SK-N-SH treated with all-trans-retinoic acid at 6 μM for 48 hours (cell line): ENCODE measurements around the gene ZNF808.
"Not testable (repeated sequence)": the region's sequence is repeated elsewhere in the genome, so short reads cannot be mapped to it uniquely, and the experiment has no call there.

Experiments used
- GLIS3 ChIP-seq: fragments of 250-450 bp; sonication (Bioruptor Pico); IDR thresholded peaks from 2 replicates; pipeline ENCODE4 v1.5.0; 2020; ENCODE audit warnings: mild to moderate bottlenecking, moderate library complexity
- PPARA ChIP-seq: fragments of 250-450 bp; sonication (Bioruptor Pico); IDR thresholded peaks from 2 replicates; pipeline ENCODE4 v1.5.0; 2020; ENCODE audit warnings: mild to moderate bottlenecking, borderline replicate concordance
- RARB ChIP-seq: fragments of 250-450 bp; sonication (Bioruptor Pico); IDR thresholded peaks from 2 replicates; pipeline ENCODE4 v1.8.0; 2021; ENCODE audit warnings: mild to moderate bottlenecking, moderate library complexity
- TCF4 ChIP-seq: fragments of 250-450 bp; sonication (Bioruptor Pico); IDR thresholded peaks from 2 replicates; pipeline ENCODE4 v1.8.0; 2021; ENCODE audit warnings: mild to moderate bottlenecking, moderate library complexity, borderline replicate concordance
- ZC3H10 ChIP-seq: fragments of 250-450 bp; sonication (Bioruptor Pico); IDR thresholded peaks from 2 replicates; pipeline ENCODE4 v1.5.1; 2021; ENCODE audit warnings: mild to moderate bottlenecking, moderate library complexity
- ZFP3 ChIP-seq: fragments of 250-450 bp; sonication (Bioruptor Pico); IDR thresholded peaks from 2 replicates; pipeline ENCODE4 v1.5.0; 2020; ENCODE audit warnings: mild to moderate bottlenecking, moderate library complexity
- ZFP30 ChIP-seq: fragments of 450-650 bp; formaldehyde crosslinking; IDR thresholded peaks from 2 replicates; pipeline ENCODE4 v1.5.0; 2022; ENCODE audit warnings: mild to moderate bottlenecking, moderate library complexity
- ZNF8 ChIP-seq: fragments of 450-650 bp; formaldehyde crosslinking; IDR thresholded peaks from 2 replicates; pipeline ENCODE4 v1.5.0; 2020; ENCODE audit warnings: mild to moderate bottlenecking, moderate library complexity
- TF ChIP-seq, protein P1 (sequence below): fragments of 250-450 bp; sonication (Bioruptor Pico); IDR thresholded peaks from 2 replicates; pipeline ENCODE4 v1.8.0; 2020; ENCODE audit warnings: mild to moderate bottlenecking, moderate library complexity, borderline replicate concordance
- TF ChIP-seq, protein P2 (sequence below): fragments of 250-450 bp; sonication (Bioruptor Pico); IDR thresholded peaks from 2 replicates; pipeline ENCODE4 v1.5.0; 2020; ENCODE audit warnings: mild to moderate bottlenecking, moderate library complexity

DNA sequence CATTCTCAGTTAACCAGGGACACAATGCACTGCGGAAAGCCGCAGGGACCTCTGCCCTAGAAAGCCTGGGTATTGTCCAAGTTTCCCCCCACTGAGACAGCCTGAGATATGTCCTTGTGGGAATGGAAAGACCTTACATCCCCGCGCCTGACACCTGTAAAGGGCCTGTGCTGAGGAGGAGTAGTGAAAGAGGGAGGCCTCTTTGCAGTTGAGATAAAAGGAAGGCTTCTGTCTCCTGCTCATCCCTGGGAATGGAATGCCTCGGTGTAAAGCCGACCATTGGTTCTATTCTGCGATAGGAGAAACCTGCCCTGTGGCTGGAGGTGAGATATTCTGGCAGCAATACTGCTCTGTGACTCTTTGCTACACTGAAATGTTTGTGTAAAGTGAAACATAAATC is 8.3 kb upstream of the ZNF808 start:
- TF ChIP-seq, protein P1, sequence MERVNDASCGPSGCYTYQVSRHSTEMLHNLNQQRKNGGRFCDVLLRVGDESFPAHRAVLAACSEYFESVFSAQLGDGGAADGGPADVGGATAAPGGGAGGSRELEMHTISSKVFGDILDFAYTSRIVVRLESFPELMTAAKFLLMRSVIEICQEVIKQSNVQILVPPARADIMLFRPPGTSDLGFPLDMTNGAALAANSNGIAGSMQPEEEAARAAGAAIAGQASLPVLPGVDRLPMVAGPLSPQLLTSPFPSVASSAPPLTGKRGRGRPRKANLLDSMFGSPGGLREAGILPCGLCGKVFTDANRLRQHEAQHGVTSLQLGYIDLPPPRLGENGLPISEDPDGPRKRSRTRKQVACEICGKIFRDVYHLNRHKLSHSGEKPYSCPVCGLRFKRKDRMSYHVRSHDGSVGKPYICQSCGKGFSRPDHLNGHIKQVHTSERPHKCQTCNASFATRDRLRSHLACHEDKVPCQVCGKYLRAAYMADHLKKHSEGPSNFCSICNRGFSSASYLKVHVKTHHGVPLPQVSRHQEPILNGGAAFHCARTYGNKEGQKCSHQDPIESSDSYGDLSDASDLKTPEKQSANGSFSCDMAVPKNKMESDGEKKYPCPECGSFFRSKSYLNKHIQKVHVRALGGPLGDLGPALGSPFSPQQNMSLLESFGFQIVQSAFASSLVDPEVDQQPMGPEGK (CRISPR knock-in tag) = not testable (repeated sequence)
- TF ChIP-seq PPARA; ZFP30; ZFP3; TCF4; ZNF8; ZC3H10 (CRISPR knock-in tag); GLIS3 (CRISPR knock-in tag); RARB (CRISPR knock-in tag): not testable (repeated sequence)
- TF ChIP-seq, protein P2, sequence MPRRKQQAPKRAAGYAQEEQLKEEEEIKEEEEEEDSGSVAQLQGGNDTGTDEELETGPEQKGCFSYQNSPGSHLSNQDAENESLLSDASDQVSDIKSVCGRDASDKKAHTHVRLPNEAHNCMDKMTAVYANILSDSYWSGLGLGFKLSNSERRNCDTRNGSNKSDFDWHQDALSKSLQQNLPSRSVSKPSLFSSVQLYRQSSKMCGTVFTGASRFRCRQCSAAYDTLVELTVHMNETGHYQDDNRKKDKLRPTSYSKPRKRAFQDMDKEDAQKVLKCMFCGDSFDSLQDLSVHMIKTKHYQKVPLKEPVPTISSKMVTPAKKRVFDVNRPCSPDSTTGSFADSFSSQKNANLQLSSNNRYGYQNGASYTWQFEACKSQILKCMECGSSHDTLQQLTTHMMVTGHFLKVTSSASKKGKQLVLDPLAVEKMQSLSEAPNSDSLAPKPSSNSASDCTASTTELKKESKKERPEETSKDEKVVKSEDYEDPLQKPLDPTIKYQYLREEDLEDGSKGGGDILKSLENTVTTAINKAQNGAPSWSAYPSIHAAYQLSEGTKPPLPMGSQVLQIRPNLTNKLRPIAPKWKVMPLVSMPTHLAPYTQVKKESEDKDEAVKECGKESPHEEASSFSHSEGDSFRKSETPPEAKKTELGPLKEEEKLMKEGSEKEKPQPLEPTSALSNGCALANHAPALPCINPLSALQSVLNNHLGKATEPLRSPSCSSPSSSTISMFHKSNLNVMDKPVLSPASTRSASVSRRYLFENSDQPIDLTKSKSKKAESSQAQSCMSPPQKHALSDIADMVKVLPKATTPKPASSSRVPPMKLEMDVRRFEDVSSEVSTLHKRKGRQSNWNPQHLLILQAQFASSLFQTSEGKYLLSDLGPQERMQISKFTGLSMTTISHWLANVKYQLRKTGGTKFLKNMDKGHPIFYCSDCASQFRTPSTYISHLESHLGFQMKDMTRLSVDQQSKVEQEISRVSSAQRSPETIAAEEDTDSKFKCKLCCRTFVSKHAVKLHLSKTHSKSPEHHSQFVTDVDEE (CRISPR knock-in tag) = not testable (repeated sequence)
